H9 (cell line): ENCODE data around the gene ZNF423. TPM values are rescaled to one million over a fixed set of nuclear protein-coding genes. Genes with fewer than 3 reads are reported as not detected.

ENCODE experiments used
- DNase-seq: peaks from one replicate; pipeline ENCODE4 v3.0.0-alpha.2; 2017
- H2AFZ ChIP-seq: one replicate; pipeline ENCODE4 v1.6.1; 2013; ENCODE audit warnings: mild to moderate bottlenecking, low read length, control low read depth, moderate library complexity
- H2AK5ac ChIP-seq: 2 replicates; pipeline ENCODE4 v1.6.1; 2013; ENCODE audit warnings: low read length, control low read depth, mixed read lengths; ENCODE audit not compliant: insufficient read length
- H2BK120ac ChIP-seq: one replicate; pipeline ENCODE4 v1.6.1; 2013; ENCODE audit warnings: low read depth, mild to moderate bottlenecking, low read length, control low read depth, inconsistent platforms; ENCODE audit not compliant: poor library complexity, severe bottlenecking
- H2BK12ac ChIP-seq: 2 replicates; pipeline ENCODE4 v1.6.1; 2013; ENCODE audit warnings: low read length, control low read depth, mixed read lengths, low read depth; ENCODE audit not compliant: insufficient read length
- H2BK15ac ChIP-seq: 2 replicates; pipeline ENCODE4 v1.6.1; 2013; ENCODE audit warnings: low read depth, low read length, control low read depth
- H2BK20ac ChIP-seq: one replicate; pipeline ENCODE4 v1.6.1; 2013; ENCODE audit warnings: low read depth, mild to moderate bottlenecking, low read length, control low read depth, inconsistent platforms; ENCODE audit not compliant: poor library complexity, severe bottlenecking
- H2BK5ac ChIP-seq: 2 replicates; pipeline ENCODE4 v1.6.1; 2013; ENCODE audit warnings: low read length, control low read depth, mixed read lengths; ENCODE audit not compliant: insufficient read length
- H3K14ac ChIP-seq: 2 replicates; pipeline ENCODE4 v1.6.1; 2013; ENCODE audit warnings: low read length, control low read depth; ENCODE audit not compliant: insufficient read depth
- H3K18ac ChIP-seq: 2 replicates; pipeline ENCODE4 v1.6.1; 2013; ENCODE audit warnings: low read depth, mild to moderate bottlenecking, mixed read lengths, low read length, control low read depth; ENCODE audit not compliant: insufficient read length
- H3K23ac ChIP-seq: 2 replicates; pipeline ENCODE4 v1.6.1; 2013; ENCODE audit warnings: low read length, control low read depth, mixed read lengths, low read depth; ENCODE audit not compliant: insufficient read length
- H3K23me2 ChIP-seq: 2 replicates; pipeline ENCODE4 v1.6.1; 2013; ENCODE audit warnings: low read depth, mild to moderate bottlenecking, mixed read lengths, low read length, control low read depth; ENCODE audit not compliant: insufficient read length, poor library complexity, severe bottlenecking
- H3K27ac ChIP-seq: 2 replicates; pipeline ENCODE4 v1.5.1; 2013; ENCODE audit warnings: low read length, control low read depth, mixed read lengths, low read depth; ENCODE audit not compliant: insufficient read length
- H3K27me3 ChIP-seq: 2 replicates; pipeline ENCODE4 v1.6.1; 2013; ENCODE audit warnings: low read length, control low read depth, inconsistent platforms; ENCODE audit not compliant: insufficient read depth
- H3K4ac ChIP-seq: 2 replicates; pipeline ENCODE4 v1.6.1; 2013; ENCODE audit warnings: low read depth, mild to moderate bottlenecking, control low read depth, inconsistent platforms, low read length, moderate library complexity
- H3K4me1 ChIP-seq: 2 replicates; pipeline ENCODE4 v1.6.1; 2013; ENCODE audit warnings: low read length, control low read depth, inconsistent platforms; ENCODE audit not compliant: insufficient read depth
- H3K4me2 ChIP-seq: 2 replicates; pipeline ENCODE4 v1.6.1; 2013; ENCODE audit warnings: low read length, control low read depth, mixed read lengths; ENCODE audit not compliant: insufficient read length, insufficient read depth
- H3K56ac ChIP-seq: 2 replicates; pipeline ENCODE4 v1.6.1; 2013; ENCODE audit warnings: low read depth, mild to moderate bottlenecking, mixed read lengths, low read length, control low read depth; ENCODE audit not compliant: insufficient read length
- H3K79me1 ChIP-seq: 2 replicates; pipeline ENCODE4 v1.6.1; 2013; ENCODE audit warnings: low read depth, mild to moderate bottlenecking, moderate library complexity, low read length, control low read depth, inconsistent platforms; ENCODE audit not compliant: insufficient read depth, poor library complexity, severe bottlenecking
- H3K79me2 ChIP-seq: 2 replicates; pipeline ENCODE4 v1.6.1; 2013; ENCODE audit warnings: low read length, control low read depth, inconsistent platforms; ENCODE audit not compliant: insufficient read depth
- H3K9ac ChIP-seq: 2 replicates; pipeline ENCODE4 v1.6.1; 2013; ENCODE audit warnings: low read length, control low read depth, mixed read lengths; ENCODE audit not compliant: insufficient read length; ENCODE audit errors: extremely low read depth
- H3K9me3 ChIP-seq: one replicate; pipeline ENCODE4 v1.6.1; 2013; ENCODE audit warnings: low read depth, low read length, inconsistent platforms; ENCODE audit not compliant: control insufficient read depth
- H3T11ph ChIP-seq: one replicate; pipeline ENCODE4 v1.6.1; 2013; ENCODE audit warnings: mild to moderate bottlenecking, low read length, control low read depth, inconsistent platforms
- H4K20me1 ChIP-seq: one replicate; pipeline ENCODE4 v1.6.1; 2013; ENCODE audit not compliant: control insufficient read depth, insufficient read length, insufficient read depth
- H4K5ac ChIP-seq: 2 replicates; pipeline ENCODE4 v1.6.1; 2013; ENCODE audit warnings: low read depth, mild to moderate bottlenecking, mixed read lengths, low read length, control low read depth; ENCODE audit not compliant: insufficient read length
- H4K8ac ChIP-seq: replicated peaks from 2 replicates; pipeline ENCODE4 v1.6.1; 2013; ENCODE audit warnings: low read length, control low read depth, mixed read lengths, low read depth; ENCODE audit not compliant: insufficient read length
- H4K91ac ChIP-seq: 2 replicates; pipeline ENCODE4 v1.6.1; 2013; ENCODE audit warnings: low read depth, mild to moderate bottlenecking, moderate library complexity, mixed read lengths, low read length, control low read depth; ENCODE audit not compliant: insufficient read length
- H3K27ac Mint-ChIP-seq, 3 experiments: 2 replicates in 2 of 3; 3 replicates in 1 of 3; pipeline ENCODE4 v1.8.0; 2020 to 2021; ENCODE audit warnings: mixed read lengths in 3 of 3, mild to moderate bottlenecking in 1 of 3, moderate library complexity in 1 of 3
- H3K27me3 Mint-ChIP-seq: 2 replicates; pipeline ENCODE4 v1.8.0; 2021; ENCODE audit warnings: low read depth, mild to moderate bottlenecking, moderate library complexity, mixed read lengths
- H3K36me3 Mint-ChIP-seq, 3 experiments: 2 replicates in 2 of 3; 3 replicates in 1 of 3; pipeline ENCODE4 v1.8.0; 2020 to 2021; ENCODE audit warnings: low read depth in 3 of 3, mixed read lengths in 3 of 3; ENCODE audit not compliant: insufficient read depth in 1 of 3
- H3K4me1 Mint-ChIP-seq, 2 experiments: 2 replicates each; pipeline ENCODE4 v1.8.0; 2020; ENCODE audit warnings: mixed read lengths in 2 of 2
- H3K4me3 Mint-ChIP-seq, 2 experiments: 2 replicates in 1 of 2; 3 replicates in 1 of 2; pipeline ENCODE4 v1.8.0; 2020 to 2021; ENCODE audit warnings: mild to moderate bottlenecking in 2 of 2, mixed read lengths in 2 of 2, moderate library complexity in 1 of 2
- H3K9me3 Mint-ChIP-seq, 2 experiments: 2 replicates in 1 of 2; 3 replicates in 1 of 2; pipeline ENCODE4 v1.8.0; 2020; ENCODE audit warnings: mild to moderate bottlenecking in 2 of 2, mixed read lengths in 2 of 2, moderate library complexity in 1 of 2
- CTCF ChIP-seq: fragments of 200-600 bp; sonication (generic); conservative IDR thresholded peaks from 3 replicates; pipeline ENCODE4 v1.8.0; 2021; ENCODE audit warnings: antibody characterized with exemption, mild to moderate bottlenecking
- WGBS: extraction: QIAGEN DNeasy Blood & Tissue Kit; methylation state at CpG from one replicate; pipeline ENCODE4 v1.1.7; 2013; ENCODE audit warnings: missing lambda C conversion rate, low lambda C conversion rate, mixed read lengths; ENCODE audit not compliant: insufficient read length; ENCODE audit errors: extremely low coverage; 5-methylcytosine and 5-hydroxymethylcytosine counted together
- total RNA-seq: library from RNA; stranded (reverse); gene quantifications from 2 replicates; pipeline ENCODE4 v1.2.1, GENCODE V29; 2021

The ZNF423 gene
- total RNA-seq, 1 experiment from 2014 or later, result 51.5 TPM

GRCh38 chr16:49598383-49599170 is 257.3 kb downstream of the ZNF423 start:
- no peaks in the 10 kb centered on the region; the same call in 1 of the 2 replicates for H3K27me3 Mint-ChIP-seq
- peak; percentile 15 for DNase-seq

More at GRCh38 chr16:49598383-49599170, 257.3 kb downstream of the ZNF423 start:
- Histone ChIP-seq H2BK12ac (no peak overlapping the region), H3K18ac (no peak overlapping the region), H3K27me3 (no peaks in the 10 kb centered on the region), H3K4ac (no peak overlapping the region), H3K4me2 (no peak overlapping the region), H3K23me2 (no peaks in the 10 kb centered on the region), H3K56ac (no peak overlapping the region), H2BK5ac (no peak overlapping the region), H3K14ac (no peak overlapping the region), H4K91ac (no peak overlapping the region), H4K20me1 (no peaks in the 10 kb centered on the region), H2BK120ac (no peak overlapping the region), H3K9me3 (no peaks in the 10 kb centered on the region), H3K9ac (no peak overlapping the region), H2AK5ac (no peak overlapping the region), H3K4me1 (peaks cover 8% of the 10 kb centered on the region; the same call in 1 of the 2 replicates), H2BK20ac (no peak overlapping the region), H2AFZ (no peak overlapping the region), H3K23ac (no peak overlapping the region), H3K79me2 (no peaks in the 10 kb centered on the region), H3K27ac (no peak overlapping the region), H2BK15ac (no peak overlapping the region), H4K5ac (no peak overlapping the region), H4K8ac (no peak overlapping the region), H3T11ph (no peak overlapping the region), H3K79me1 (no peaks in the 10 kb centered on the region)
- Mint-ChIP-seq H3K27ac (peak overlapping the region in 1 of 3 experiments; percentile 37; a peak in 2 of 7 replicates), H3K9me3 (no peaks in the 10 kb centered on the region), H3K4me3 (no peak overlapping the region), H3K36me3 (no peaks in the 10 kb centered on the region), H3K4me1 (peaks cover 48 to 57% of the 10 kb centered on the region in 2 experiments)
- TF ChIP-seq CTCF, result no peak
- no CpG with 5 or more reads among the region's 8 CpGs for WGBS
